ENCODE measurements around the gene MSI2.

MSI2 gene

DNA sequence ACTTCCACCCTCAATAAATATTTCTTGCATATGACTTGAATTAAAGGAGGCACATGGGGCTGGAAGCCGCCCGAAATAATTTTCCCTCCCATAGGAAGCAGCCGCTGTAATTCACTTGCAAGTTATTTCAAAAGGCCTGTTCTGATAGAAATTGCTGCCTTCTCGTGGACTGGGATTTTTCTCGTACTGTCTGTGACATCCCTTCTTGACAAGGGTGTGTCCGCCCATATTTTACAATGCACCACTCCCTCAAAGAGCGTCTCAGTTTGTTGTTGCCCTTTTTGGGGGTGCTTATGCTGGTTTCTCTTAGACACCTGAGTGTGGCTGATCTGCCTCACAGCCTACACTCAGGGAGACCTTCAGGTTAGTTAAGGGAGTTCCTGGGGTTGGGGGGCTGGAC is 160.0 kb downstream of the MSI2 start:
- no peaks in the 10 kb centered on the region for H3K27me3 ChIP-seq (ENCODE audit: control insufficient read depth, low read length)
- TF ChIP-seq EZH2phosphoT487 (IDR thresholded peaks at IDR 0.05; ENCODE audit: borderline replicate concordance, low read length), result no peak
- no peak overlapping the region for H3K4me2 ChIP-seq (ENCODE audit: low read length)
- H3F3A ChIP-seq (ENCODE audit: control insufficient read depth, insufficient read depth), result no peaks in the 10 kb centered on the region
- H3K27ac ChIP-seq (ENCODE audit: low read depth, low read length), result no peak overlapping the region
- no peaks in the 10 kb centered on the region for H3K9me3 ChIP-seq (ENCODE audit: control insufficient read depth, insufficient read depth, low read length)
- peaks cover 10% of the 10 kb centered on the region; the same call in 1 of the 2 replicates for H3K36me3 ChIP-seq (ENCODE audit: control insufficient read depth, low read length)
- peaks cover 26% of the 10 kb centered on the region for H3K4me1 ChIP-seq (ENCODE audit: control insufficient read depth, low read length)
- no peaks in the 10 kb centered on the region for H4K20me1 ChIP-seq (ENCODE audit: control insufficient read depth, insufficient read depth, low read depth, low read length)
- H3K9me2 ChIP-seq (replicated peaks; ENCODE audit: control insufficient read depth, low read length), result no peaks in the 10 kb centered on the region
- peaks cover 71% of the 10 kb centered on the region for H3K79me2 ChIP-seq (ENCODE audit: control insufficient read depth, low read length)
- no peak overlapping the region for H3K4me3 ChIP-seq (ENCODE audit: low read length)

DNA sequence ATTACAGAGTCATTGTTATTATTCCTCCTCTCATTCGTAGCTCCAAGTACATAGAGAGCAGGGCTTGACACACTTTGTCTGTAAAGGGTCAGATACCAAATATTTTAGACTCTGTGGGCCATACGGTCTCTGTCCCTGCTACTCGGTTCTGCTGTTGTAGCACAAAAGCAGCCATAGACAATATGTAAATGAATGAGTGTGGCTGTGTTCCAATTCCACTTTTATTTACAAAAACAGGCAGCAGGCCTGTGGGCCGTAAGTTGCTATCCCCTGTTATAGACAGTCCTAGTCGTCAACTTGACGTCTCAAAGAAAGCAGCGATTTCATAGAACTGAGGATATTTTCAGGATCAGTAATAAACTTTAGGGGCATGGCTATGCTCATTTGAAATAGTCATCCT is 161.6 kb downstream of the MSI2 start:
- Histone ChIP-seq H4K20me1 (ENCODE audit: control insufficient read depth, insufficient read depth, low read depth, low read length) (no peaks in the 10 kb centered on the region), H3K9me3 (ENCODE audit: control insufficient read depth, insufficient read depth, low read length) (no peaks in the 10 kb centered on the region), H3K9me2 (replicated peaks; ENCODE audit: control insufficient read depth, low read length) (no peaks in the 10 kb centered on the region), H3K4me3 (ENCODE audit: low read length) (no peak overlapping the region), H3K4me1 (ENCODE audit: control insufficient read depth, low read length) (peaks cover 23% of the 10 kb centered on the region), H3K79me2 (ENCODE audit: control insufficient read depth, low read length) (peaks cover 71% of the 10 kb centered on the region), H3K4me2 (ENCODE audit: low read length) (no peak overlapping the region), H3K36me3 (ENCODE audit: control insufficient read depth, low read length) (peaks cover 10% of the 10 kb centered on the region; the same call in 1 of the 2 replicates), H3K27me3 (ENCODE audit: control insufficient read depth, low read length) (no peaks in the 10 kb centered on the region), H3F3A (ENCODE audit: control insufficient read depth, insufficient read depth) (no peaks in the 10 kb centered on the region), H3K27ac (ENCODE audit: low read depth, low read length) (no peak overlapping the region)
- TF ChIP-seq EZH2phosphoT487 (IDR thresholded peaks at IDR 0.05; ENCODE audit: borderline replicate concordance, low read length), result no peak

GRCh38 chr17:57418463-57419246 is 162.3 kb downstream of the MSI2 start:
- no peak overlapping the region for H3K27ac ChIP-seq (ENCODE audit: low read depth, low read length)
- peaks cover 73% of the 10 kb centered on the region for H3K79me2 ChIP-seq (ENCODE audit: control insufficient read depth, low read length)
- no peak for TF ChIP-seq EZH2phosphoT487 (IDR thresholded peaks at IDR 0.05; ENCODE audit: borderline replicate concordance, low read length)
- TF ChIP-seq, protein P1, sequence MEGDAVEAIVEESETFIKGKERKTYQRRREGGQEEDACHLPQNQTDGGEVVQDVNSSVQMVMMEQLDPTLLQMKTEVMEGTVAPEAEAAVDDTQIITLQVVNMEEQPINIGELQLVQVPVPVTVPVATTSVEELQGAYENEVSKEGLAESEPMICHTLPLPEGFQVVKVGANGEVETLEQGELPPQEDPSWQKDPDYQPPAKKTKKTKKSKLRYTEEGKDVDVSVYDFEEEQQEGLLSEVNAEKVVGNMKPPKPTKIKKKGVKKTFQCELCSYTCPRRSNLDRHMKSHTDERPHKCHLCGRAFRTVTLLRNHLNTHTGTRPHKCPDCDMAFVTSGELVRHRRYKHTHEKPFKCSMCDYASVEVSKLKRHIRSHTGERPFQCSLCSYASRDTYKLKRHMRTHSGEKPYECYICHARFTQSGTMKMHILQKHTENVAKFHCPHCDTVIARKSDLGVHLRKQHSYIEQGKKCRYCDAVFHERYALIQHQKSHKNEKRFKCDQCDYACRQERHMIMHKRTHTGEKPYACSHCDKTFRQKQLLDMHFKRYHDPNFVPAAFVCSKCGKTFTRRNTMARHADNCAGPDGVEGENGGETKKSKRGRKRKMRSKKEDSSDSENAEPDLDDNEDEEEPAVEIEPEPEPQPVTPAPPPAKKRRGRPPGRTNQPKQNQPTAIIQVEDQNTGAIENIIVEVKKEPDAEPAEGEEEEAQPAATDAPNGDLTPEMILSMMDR (IDR thresholded peaks at IDR 0.05; ENCODE audit: low read depth, low read length, poor library complexity, severe bottlenecking), result no peak
- H3K4me2 ChIP-seq (ENCODE audit: low read length), result no peak overlapping the region
- H4K20me1 ChIP-seq (ENCODE audit: control insufficient read depth, insufficient read depth, low read depth, low read length), result no peaks in the 10 kb centered on the region
- peaks cover 15% of the 10 kb centered on the region for H3K36me3 ChIP-seq (ENCODE audit: control insufficient read depth, low read length)
- H3K27me3 ChIP-seq (ENCODE audit: control insufficient read depth, low read length), result no peaks in the 10 kb centered on the region
- no peaks in the 10 kb centered on the region for H3K9me3 ChIP-seq (ENCODE audit: control insufficient read depth, insufficient read depth, low read length)
- H3K9me2 ChIP-seq (replicated peaks; ENCODE audit: control insufficient read depth, low read length), result no peaks in the 10 kb centered on the region
- H3K4me3 ChIP-seq (ENCODE audit: low read length), result no peak overlapping the region
- H3K4me1 ChIP-seq (ENCODE audit: control insufficient read depth, low read length), result peaks cover 30% of the 10 kb centered on the region
- no peaks in the 10 kb centered on the region for H3F3A ChIP-seq (ENCODE audit: control insufficient read depth, insufficient read depth)

DNA sequence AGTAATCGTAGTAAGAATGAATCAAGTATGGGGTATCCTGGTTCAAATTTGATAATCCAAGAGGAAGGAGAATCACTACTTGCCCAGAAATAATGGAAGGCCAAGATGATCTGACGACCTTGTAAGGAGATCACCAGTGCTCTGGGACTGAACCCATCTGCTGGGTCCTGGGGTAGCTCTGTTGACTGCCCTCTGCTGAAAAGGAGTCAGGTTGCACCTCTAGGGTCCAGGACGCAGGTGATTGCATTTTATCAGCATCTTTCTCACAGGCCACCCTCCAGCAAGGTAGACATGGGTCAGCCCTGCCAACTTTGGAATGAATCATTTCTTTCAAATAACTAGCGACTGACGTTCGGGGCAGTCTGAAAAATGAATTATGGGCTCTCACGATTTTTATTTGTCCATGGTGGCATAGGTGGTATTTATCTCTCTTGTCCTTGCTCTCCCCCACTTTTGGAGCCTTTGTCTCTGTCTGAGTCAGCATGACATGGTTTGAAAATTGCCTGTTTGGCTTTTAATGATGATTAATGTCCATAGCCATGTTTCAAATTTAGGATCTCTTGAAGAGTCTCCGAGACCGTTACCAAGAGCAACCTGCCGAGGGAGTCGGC is 163.7 kb downstream of the MSI2 start:
- TF ChIP-seq EZH2phosphoT487 (IDR thresholded peaks at IDR 0.05; ENCODE audit: borderline replicate concordance, low read length), result no peak
- TF ChIP-seq, protein P1 (IDR thresholded peaks at IDR 0.05; ENCODE audit: low read depth, low read length, poor library complexity, severe bottlenecking), result no peak
- no peaks in the 10 kb centered on the region for H3F3A ChIP-seq (ENCODE audit: control insufficient read depth, insufficient read depth)
- H3K4me1 ChIP-seq (ENCODE audit: control insufficient read depth, low read length), result peaks cover 44% of the 10 kb centered on the region
- no peak overlapping the region for H3K4me2 ChIP-seq (ENCODE audit: low read length)
- peaks cover 20% of the 10 kb centered on the region for H3K36me3 ChIP-seq (ENCODE audit: control insufficient read depth, low read length)
- H4K20me1 ChIP-seq (ENCODE audit: control insufficient read depth, insufficient read depth, low read depth, low read length), result no peaks in the 10 kb centered on the region
- no peaks in the 10 kb centered on the region for H3K9me2 ChIP-seq (replicated peaks; ENCODE audit: control insufficient read depth, low read length)
- H3K4me3 ChIP-seq (ENCODE audit: low read length), result no peak overlapping the region
- peaks cover 75% of the 10 kb centered on the region for H3K79me2 ChIP-seq (ENCODE audit: control insufficient read depth, low read length)
- no peak overlapping the region for H3K27ac ChIP-seq (ENCODE audit: low read depth, low read length)
- H3K9me3 ChIP-seq (ENCODE audit: control insufficient read depth, insufficient read depth, low read length), result no peaks in the 10 kb centered on the region
- no peaks in the 10 kb centered on the region for H3K27me3 ChIP-seq (ENCODE audit: control insufficient read depth, low read length)

All from DOHH2 (cell line).